Endometrial microvascular endothelial cells (primary cell): ENCODE measurements around the gene IL1F10. TPM values are rescaled to one million over a fixed set of nuclear protein-coding genes. Genes with fewer than 3 reads are reported as not detected.
"Not testable (repeated sequence)": the region's sequence is repeated elsewhere in the genome, so short reads cannot be mapped to it uniquely, and the experiment has no call there.

ENCODE experiments used
- in situ Hi-C: cut with HindIII; loops from 2 replicates; pipeline ENCODE4 v1.10.0; 2017; ENCODE audit warnings: low sequenced_read_pairs, low pct_unique_long_range_greater_than_20kb; ENCODE audit errors: inconsistent ontology term
- total RNA-seq: library from RNA; depleted of rRNA; stranded (reverse); fragments of >200 nt; gene quantifications from one replicate; pipeline ENCODE4 v1.2.3, GENCODE V29; 2015; ENCODE audit errors: inconsistent ontology term

The IL1F10 gene
- total RNA-seq, 1 donor from 2014 or later: not detected

- in situ Hi-C loops: no loop called here
These were observed 9.3 kb downstream of the IL1F10 start for GRCh38 chr2:113076954-113077669.

- in situ Hi-C loops: no loop called here
These were observed 10.2 kb downstream of the IL1F10 start for GRCh38 chr2:113077921-113078320.

GRCh38 chr2:113078350-113078839 lies 10.6 kb downstream of the IL1F10 start:
- in situ Hi-C loops: no loop called here

GRCh38 chr2:113079131-113079530 lies 11.4 kb downstream of the IL1F10 start:
- in situ Hi-C loops: no loop called here

- in situ Hi-C loops: no loop called here
These were observed 12.4 kb downstream of the IL1F10 start for GRCh38 chr2:113080134-113080533.

GRCh38 chr2:113081488-113082210 lies 13.9 kb downstream of the IL1F10 start:
- in situ Hi-C loops: no loop called here

GRCh38 chr2:113083296-113083695 lies 15.5 kb downstream of the IL1F10 start:
- in situ Hi-C loops: no loop called here

- in situ Hi-C loops: no loop called here
These were observed 16.7 kb downstream of the IL1F10 start for GRCh38 chr2:113084249-113085000.

- in situ Hi-C loops: no loop called here
These were observed 17.8 kb downstream of the IL1F10 start for GRCh38 chr2:113085542-113085941.

- in situ Hi-C loops: no loop called here
These were observed 20.6 kb downstream of the IL1F10 start for GRCh38 chr2:113088213-113088992.

GRCh38 chr2:113089916-113090315 lies 22.1 kb downstream of the IL1F10 start:
- in situ Hi-C loops: no loop called here

- in situ Hi-C loops: no loop called here
These were observed 23.6 kb downstream of the IL1F10 start for GRCh38 chr2:113091231-113091896.

GRCh38 chr2:113092864-113093612 lies 25.3 kb downstream of the IL1F10 start:
- in situ Hi-C loops: no loop called here

- in situ Hi-C loops: no loop called here
These were observed 25.8 kb downstream of the IL1F10 start for GRCh38 chr2:113093613-113093977.

GRCh38 chr2:113096306-113096705 lies 28.5 kb downstream of the IL1F10 start:
- in situ Hi-C loops: not testable (repeated sequence)

- in situ Hi-C loops: not testable (repeated sequence)
These were observed 29.3 kb downstream of the IL1F10 start for GRCh38 chr2:113096842-113097618.

- in situ Hi-C loops: no loop called here
These were observed 30.3 kb downstream of the IL1F10 start for GRCh38 chr2:113098041-113098440.
